RWPE1 (cell line): Measurements from ENCODE around the gene FRYL.

Experiments used
- CTCF ChIA-PET: fragments of 350-600 bp; sonication (Branson Sonifier 250); formaldehyde crosslinking; extraction: SDS; loops from one replicate; lab custom pipeline; 2021; lab: Yijun Ruan, JAX
- POLR2A ChIA-PET: fragments of 400-600 bp; formaldehyde crosslinking; extraction: SDS; loops from one replicate; lab custom pipeline; 2020; ENCODE audit warnings: antibody characterized with exemption; ENCODE audit not compliant: low non-redundant PET; lab: Yijun Ruan, JAX
- DNase-seq: peaks from one replicate; pipeline ENCODE4 v3.0.0; 2012; ENCODE audit warnings: low spot score
- H3K27ac ChIP-seq: fragments of 450-650 bp; 2 replicates; pipeline ENCODE4 v1.5.1; 2017
- TF ChIP-seq, protein P1 (sequence below): fragments of 450-650 bp; conservative IDR thresholded peaks from 2 replicates; pipeline ENCODE4 v1.5.1; 2017; ENCODE audit warnings: low read depth, mild to moderate bottlenecking

FRYL gene

DNA sequence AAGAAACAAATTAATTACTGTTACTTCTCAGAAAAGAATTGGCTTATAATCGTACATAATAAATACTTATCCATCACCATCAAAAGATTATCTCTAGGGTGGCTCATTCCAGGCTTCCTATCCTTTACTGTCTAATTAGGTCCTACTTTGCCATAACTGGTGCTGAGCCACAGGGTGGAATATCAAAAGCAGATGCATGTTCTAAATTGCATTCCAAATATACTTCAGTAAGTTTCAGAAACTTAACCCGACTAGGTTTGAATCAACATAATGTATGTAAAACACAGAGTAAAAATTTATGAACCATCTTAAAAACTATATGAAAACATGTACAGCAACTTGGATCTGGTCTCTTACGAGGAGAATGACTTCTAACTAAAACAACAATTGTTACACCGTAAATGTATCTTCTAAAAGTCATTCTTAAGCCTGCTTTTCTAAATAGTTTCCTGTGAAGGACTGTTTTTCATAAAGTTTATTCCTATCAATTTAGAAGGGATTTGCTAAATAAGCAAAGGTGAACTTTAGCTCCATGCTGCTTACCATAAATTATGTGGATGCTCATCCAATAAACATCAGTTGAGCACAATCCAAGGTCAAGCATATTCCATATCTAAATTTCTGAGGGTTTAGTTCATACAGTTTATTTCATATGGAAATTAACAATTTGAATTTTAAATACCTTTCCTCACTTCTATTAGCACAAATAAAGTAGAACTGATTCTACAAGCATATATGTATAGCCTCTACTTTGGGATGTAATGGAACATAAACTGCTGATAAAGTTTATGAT is 276.6 kb downstream of the FRYL start:
- H3K27ac ChIP-seq = no peak overlapping the region
- TF ChIP-seq, protein P1, sequence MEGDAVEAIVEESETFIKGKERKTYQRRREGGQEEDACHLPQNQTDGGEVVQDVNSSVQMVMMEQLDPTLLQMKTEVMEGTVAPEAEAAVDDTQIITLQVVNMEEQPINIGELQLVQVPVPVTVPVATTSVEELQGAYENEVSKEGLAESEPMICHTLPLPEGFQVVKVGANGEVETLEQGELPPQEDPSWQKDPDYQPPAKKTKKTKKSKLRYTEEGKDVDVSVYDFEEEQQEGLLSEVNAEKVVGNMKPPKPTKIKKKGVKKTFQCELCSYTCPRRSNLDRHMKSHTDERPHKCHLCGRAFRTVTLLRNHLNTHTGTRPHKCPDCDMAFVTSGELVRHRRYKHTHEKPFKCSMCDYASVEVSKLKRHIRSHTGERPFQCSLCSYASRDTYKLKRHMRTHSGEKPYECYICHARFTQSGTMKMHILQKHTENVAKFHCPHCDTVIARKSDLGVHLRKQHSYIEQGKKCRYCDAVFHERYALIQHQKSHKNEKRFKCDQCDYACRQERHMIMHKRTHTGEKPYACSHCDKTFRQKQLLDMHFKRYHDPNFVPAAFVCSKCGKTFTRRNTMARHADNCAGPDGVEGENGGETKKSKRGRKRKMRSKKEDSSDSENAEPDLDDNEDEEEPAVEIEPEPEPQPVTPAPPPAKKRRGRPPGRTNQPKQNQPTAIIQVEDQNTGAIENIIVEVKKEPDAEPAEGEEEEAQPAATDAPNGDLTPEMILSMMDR = no peak
- no peak for DNase-seq
- ChIA-PET POLR2A (no interaction called here), CTCF (interaction anchor here (0.7 kb wide), 1 partner anchor 368 kb away, joined by 3 read pairs; no protein-coding TSS in a partner anchor)

DNA sequence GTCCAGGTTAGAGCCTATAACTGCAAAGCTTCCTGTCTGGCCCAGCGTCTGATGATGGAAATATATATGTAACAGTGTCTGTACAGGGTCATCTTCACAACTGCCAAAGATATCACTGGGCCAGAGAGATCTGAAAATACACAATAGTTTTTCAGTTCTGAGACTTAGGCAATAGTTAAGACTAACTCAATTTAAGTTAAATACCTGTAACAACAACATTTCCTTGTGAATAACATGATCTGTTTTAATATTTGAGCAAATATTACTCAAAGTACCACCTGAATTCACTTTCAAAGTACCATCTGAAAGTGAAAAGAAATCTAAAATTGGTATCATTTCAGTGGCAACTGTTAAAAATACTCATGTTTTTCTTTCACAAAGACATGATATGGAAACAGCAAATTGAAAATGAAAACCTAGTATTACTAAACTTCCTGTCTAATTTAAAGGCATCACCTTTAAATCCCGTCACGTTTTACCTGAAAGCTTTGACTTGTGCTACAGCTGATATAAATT is 280.5 kb downstream of the FRYL start:
- CTCF ChIA-PET = no interaction called here

GRCh38 chr4:48498895-48499294 is 281.2 kb downstream of the FRYL start:
- POLR2A ChIA-PET = no interaction called here
- H3K27ac ChIP-seq = no peak overlapping the region
- TF ChIP-seq, protein P1 = no peak
- no peak for DNase-seq
- CTCF ChIA-PET = no interaction called here

More for the DNA sequence above, 280.5 kb downstream of the FRYL start:
- H3K27ac ChIP-seq = no peak overlapping the region
- no peak for DNase-seq
- TF ChIP-seq, protein P1 = no peak
- POLR2A ChIA-PET = no interaction called here

DNA sequence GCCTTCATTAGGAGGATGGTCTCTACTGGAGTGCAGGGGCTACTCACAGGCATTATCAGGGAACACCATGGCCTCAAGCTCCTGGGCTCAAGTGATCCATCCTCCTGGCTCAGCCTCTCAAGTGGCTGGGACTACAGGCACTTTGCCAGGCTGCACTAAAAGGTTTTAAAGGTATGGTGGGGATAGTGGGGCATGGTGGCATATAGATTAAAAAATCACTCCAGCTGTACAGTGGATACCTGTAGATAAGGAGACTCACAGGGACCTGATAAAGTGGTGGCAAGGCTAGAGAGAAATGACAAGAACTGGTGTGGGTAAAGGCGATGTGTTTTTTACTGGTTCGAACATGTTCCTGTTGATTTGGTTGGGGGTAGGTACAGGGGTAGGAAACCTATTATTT is 284.1 kb downstream of the FRYL start:
- TF ChIP-seq, protein P1 = no peak
- POLR2A ChIA-PET = no interaction called here
- no peak for DNase-seq
- H3K27ac ChIP-seq = no peak overlapping the region
- CTCF ChIA-PET = no interaction called here

DNA sequence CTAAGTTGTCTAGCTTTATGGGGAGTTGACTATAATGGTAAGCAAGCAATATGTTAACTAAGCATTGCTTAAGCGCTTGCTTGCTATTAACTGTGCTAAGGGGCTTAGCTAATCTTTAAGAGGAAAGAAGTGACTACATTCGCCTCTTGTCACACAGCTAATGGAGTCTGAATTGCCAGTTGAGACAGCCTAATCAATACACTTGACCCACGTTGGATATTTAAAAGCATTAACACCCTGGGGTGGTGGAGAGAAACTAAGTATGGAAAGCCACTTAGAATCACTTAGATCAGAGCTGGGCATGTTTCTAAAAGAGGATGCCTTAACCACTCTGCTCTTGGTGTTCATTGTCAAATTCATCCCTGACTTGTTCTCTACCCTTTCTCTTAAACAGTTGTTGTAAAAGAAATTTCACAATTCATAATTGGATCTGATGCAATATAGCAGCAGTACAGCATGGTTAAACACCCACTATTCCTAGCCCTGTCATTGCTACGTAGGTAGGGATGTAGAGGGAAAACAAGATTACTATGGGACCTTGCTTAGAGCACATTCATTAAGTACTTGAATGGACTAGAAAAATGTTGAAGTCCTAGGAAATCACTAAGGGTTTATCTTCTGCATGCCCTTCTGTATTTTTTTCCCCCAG is 286.5 kb downstream of the FRYL start:
- CTCF ChIA-PET = no interaction called here

DNA sequence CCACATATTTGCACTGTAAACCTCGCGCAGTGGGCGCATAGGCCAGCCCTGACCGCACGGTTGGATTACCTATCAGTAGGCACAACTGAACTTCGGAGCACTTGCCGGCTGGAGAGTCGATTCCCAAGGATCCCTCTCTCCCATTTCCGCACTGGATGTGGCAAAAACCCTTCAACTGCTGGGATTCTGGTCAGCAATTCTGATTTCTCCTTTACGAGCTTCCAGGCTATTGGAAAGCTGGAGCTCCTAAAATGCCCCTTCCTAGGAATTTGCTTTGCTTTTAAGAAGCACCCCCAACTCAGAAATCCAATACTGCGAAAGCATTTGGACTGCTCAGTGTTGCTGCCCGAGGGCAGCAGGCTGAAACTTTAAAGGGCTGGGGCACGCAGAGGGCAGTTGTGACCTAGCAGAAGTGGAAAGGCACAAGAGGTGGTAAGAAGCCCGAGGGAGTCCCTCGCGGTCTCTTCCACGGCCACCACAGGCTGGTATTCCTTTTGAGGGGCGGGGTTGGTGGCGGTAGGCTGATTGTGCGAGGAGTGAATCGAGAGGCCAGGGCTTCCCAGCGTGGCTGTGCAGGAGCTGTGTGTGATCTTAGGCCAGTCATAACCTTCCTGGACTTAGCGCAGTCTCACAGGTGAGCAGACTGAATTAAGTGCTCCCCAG is 288.4 kb downstream of the FRYL start:
- TF ChIP-seq, protein P1 = no peak
- POLR2A ChIA-PET = no interaction called here
- CTCF ChIA-PET = no interaction called here
- no peak for DNase-seq
- H3K27ac ChIP-seq = no peak overlapping the region

More for the DNA sequence above, 286.5 kb downstream of the FRYL start:
- POLR2A ChIA-PET = no interaction called here
- TF ChIP-seq, protein P1 = no peak
- no peak for DNase-seq
- H3K27ac ChIP-seq = no peak overlapping the region
